ENCODE measurements around the gene TRIM29.
A peak's percentile ranks its signal among the peaks of the same experiment; 100 is the strongest.
"Not testable (repeated sequence)": the region's sequence is repeated elsewhere in the genome, so short reads cannot be mapped to it uniquely, and the experiment has no call there.

Gene TRIM29

GRCh38 chr11:120137611-120138521 lies at the start of gene TRIM29:
Gene TRIM29, minus strand, starts transcription at chr11:120138113. Its CDS starts 82 bp downstream, at chr11:120138031.
- DNase-seq: no peak

GRCh38 chr11:120186774-120187591 lies 49.1 kb upstream of the TRIM29 start:
- no peak for DNase-seq

- DNase-seq: no peak
Observed at GRCh38 chr11:120186456-120186773, 48.5 kb upstream of the TRIM29 start.

GRCh38 chr11:120185706-120186455 lies 48.0 kb upstream of the TRIM29 start:
- no peak for DNase-seq

GRCh38 chr11:120184946-120185705 lies 47.2 kb upstream of the TRIM29 start:
- no peak for DNase-seq

- DNase-seq: no peak
Observed at GRCh38 chr11:120184371-120184945, 46.5 kb upstream of the TRIM29 start.

GRCh38 chr11:120183701-120184141 lies 45.8 kb upstream of the TRIM29 start:
- no peak for DNase-seq

- peak; percentile 5 to 20 for DNase-seq
Observed at GRCh38 chr11:120182790-120183491, 45.0 kb upstream of the TRIM29 start.

GRCh38 chr11:120182372-120182771 lies 44.5 kb upstream of the TRIM29 start:
- no peak for DNase-seq

GRCh38 chr11:120181376-120181975 lies 43.6 kb upstream of the TRIM29 start:
- no peak for DNase-seq

GRCh38 chr11:120180551-120181232 lies 42.8 kb upstream of the TRIM29 start:
- no peak for DNase-seq

GRCh38 chr11:120180063-120180462 lies 42.1 kb upstream of the TRIM29 start:
- DNase-seq: not testable (repeated sequence)

- DNase-seq: no peak
Observed at GRCh38 chr11:120179057-120179672, 41.3 kb upstream of the TRIM29 start.

GRCh38 chr11:120178561-120179056 lies 40.7 kb upstream of the TRIM29 start:
- no peak for DNase-seq

- no peak for DNase-seq
Observed at GRCh38 chr11:120174866-120175265, 37.0 kb upstream of the TRIM29 start.

GRCh38 chr11:120173807-120174206 lies 35.9 kb upstream of the TRIM29 start:
- no peak for DNase-seq

GRCh38 chr11:120173019-120173705 lies 35.2 kb upstream of the TRIM29 start:
- DNase-seq: no peak

- peak in 1 of 2 experiments; percentile 40 for DNase-seq
Observed at GRCh38 chr11:120172054-120172911, 34.4 kb upstream of the TRIM29 start.

All from SW 1271 (cell line).